HG03066 (cell line): Measurements from ENCODE around the gene EFS.
"Not testable (repeated sequence)": the region's sequence is repeated elsewhere in the genome, so short reads cannot be mapped to it uniquely, and the experiment has no call there.

ENCODE experiments used
- ATAC-seq: cut with Tn5 transposase; IDR thresholded peaks from one replicate; pipeline ENCODE4 v1.9.1; 2021; ENCODE audit warnings: low read depth; ENCODE audit not compliant: unreplicated experiment

EFS gene

DNA sequence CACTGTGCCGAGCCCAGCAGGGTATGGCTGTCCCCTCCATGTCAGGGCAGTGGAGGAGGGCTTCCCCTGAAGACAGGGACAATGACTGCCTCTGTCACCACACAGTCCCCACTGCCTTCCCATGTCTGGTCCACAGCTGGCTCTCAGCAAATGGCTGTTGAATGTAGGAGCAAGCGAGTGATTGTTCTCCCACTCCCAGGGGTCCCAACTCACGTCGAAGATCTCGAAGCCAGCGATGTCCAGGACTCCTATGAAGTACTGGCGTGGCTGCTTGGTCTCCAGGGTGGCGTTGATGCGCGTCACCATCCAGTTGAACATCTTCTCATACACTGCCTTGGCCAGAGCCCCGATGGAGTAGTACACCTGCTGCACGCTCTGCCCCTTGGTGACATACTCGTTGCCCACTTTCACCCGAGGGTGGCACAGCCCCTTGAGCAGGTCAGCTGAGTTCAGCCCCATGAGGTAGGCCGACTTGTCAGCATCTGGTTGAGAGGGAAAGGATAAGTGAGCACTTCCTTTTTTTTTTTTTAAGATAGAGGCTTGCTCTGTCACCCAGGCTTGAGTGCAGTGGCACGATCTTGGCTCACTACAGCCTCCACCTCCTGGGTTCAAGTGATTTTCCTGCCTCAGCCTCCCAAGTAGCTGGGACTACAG lies 35.7 kb upstream of the EFS start:
- not testable (repeated sequence) for ATAC-seq

DNA sequence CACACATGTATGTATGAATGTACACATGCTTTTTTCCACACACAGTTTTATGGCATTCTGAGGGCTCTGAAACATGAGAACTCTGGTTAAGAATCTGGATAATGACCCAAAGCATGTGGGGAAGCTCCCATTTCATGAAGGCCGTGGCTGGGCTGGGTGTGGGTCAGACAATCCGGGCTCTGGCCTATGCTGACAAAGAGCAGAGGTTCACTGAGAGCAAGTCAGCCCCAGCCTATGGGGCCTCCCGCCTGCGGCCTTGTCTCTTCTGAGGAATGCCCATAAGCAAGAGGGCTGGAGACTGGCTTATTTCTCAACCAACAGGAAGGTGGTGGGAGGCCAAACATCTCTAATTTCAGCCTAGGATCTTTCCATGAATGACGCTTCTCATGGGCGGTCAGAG lies 34.6 kb upstream of the EFS start:
- no peak for ATAC-seq

DNA sequence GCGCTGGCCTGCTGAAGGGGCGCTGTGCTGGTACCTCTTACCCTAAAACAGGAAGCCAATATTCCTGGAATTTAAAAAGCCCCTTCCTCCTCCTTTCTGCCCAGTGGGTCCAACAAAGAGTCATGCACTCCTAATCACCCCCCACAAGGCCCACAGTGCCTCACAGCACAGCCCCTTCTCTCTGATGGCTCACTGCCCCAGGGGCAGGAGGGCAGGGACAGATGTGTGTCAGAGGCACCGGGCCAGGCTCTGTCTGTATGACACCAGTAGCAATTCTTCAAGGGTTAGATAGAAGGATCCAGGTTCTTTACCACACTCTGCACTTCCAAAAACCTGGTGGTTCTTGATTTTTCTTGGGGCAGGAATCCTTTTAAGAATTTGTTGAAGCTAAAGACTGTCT lies 34.2 kb upstream of the EFS start:
- ATAC-seq = no peak

GRCh38 chr14:23398348-23398747 lies 33.4 kb upstream of the EFS start:
- no peak for ATAC-seq

- ATAC-seq = no peak
Observed at GRCh38 chr14:23396781-23397407, 31.9 kb upstream of the EFS start.

DNA sequence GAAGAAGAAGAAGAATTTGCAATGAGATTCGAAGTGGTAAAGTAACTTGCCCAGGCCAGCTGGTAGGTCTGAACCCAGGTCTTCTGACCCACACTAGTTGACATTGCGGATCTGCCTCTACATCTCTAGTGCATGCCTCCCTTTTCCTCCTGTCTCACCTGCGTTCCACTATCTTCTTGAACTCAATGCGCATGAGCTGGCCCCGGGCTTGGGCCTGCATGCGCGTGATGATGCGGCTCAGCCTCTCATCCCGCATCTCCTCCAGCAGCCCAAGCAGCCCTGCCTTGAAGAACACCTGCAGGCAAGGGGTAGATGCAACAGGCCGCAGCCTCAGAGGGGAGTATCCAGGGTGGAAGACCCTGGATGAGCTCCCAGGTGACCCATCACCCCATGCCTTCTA lies 31.2 kb upstream of the EFS start:
- ATAC-seq = no peak

DNA sequence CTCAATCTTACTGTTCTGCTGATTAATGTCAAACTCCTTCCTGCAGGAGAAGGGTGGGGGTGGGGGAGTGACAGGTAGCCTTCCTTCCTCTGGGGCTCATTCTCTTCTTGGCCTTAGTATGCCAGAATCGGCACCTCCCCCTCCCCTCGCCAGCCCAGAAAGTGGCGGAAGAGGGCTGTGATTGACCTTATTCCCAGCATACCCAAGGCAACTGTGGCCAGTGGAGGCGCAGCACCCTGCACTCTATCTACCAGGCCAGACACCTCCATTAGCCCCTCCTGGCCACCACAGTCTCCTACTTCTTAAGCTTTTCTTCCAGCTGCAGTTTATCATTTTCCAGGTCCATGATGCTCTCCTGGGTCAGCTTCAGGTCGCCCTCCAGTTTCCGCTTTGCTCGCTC lies 27.6 kb upstream of the EFS start:
- no peak for ATAC-seq

DNA sequence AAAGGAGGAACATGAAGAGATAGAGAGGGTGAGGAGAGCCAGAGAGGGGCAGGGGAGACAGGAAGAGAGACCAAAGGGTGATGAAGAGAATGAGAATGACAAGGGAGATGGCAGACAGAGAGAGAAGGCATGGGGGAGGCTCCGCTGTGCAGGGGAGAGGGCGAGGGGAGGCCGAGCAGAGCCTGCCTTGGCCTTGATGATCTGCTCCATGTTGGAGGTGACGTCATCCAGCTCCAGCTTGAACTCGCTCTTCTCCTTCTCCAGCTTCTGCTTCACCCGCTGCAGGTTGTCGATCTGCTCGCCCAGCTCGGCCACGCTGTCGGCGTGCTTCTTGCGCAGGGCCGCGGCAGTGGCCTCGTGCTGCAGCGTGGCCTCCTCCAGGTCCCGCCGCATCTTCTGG lies 24.9 kb upstream of the EFS start:
- ATAC-seq = not testable (repeated sequence)

- ATAC-seq = no peak
Observed at GRCh38 chr14:23389396-23389795, 24.4 kb upstream of the EFS start.

GRCh38 chr14:23388996-23389395 lies 24.0 kb upstream of the EFS start:
- no peak for ATAC-seq

GRCh38 chr14:23387916-23388882 lies 23.2 kb upstream of the EFS start:
- no peak for ATAC-seq

GRCh38 chr14:23386999-23387398 lies 22.0 kb upstream of the EFS start:
- ATAC-seq = no peak

DNA sequence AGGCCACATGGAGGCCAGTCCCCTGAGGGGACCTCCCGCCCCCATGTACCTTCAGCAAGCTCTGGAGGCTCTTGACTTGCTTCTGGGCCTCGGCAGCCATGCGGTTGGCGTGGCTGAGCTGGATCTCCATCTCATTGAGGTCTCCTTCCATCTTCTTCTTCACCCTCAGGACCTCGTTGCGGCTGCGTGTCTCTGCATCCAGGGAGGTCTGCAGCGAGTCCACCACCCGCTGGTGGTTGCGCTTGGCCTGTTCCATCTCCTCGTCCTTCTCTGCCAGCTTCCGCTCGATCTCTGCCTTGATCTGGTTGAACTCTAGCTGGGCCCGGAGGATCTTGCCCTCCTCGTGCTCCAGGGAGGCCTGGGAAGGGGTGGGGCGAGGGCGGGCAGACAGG lies 21.3 kb upstream of the EFS start:
- not testable (repeated sequence) for ATAC-seq

DNA sequence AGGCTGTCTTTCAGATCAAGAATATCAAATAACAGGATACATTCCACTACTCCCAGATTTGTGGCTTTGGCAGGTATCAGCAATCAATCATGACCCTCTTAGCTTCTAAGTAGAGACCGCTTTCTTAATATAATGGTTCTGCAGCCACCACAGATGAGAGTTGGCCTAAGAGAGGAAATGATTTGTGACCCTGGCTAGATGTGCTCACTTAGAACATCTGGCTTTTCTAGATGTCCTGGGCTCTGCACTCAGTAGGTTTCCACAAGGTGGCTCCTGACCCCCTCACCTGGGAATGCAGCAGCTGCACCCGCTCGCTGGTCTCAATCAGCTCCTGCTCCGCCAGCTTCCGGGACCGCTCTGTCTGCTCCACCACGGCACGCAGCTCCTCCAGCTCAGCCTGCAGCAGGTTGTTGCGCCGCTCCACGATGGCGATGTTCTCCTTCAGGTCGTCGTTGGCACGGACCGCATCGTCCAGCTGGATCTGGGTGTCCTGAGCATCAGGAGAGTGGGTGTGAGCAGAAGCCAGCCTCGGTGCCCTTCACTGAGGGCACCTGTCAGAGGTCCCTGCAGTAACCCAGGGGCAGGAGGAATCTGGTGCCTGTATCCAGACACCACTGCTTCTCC lies 20.8 kb upstream of the EFS start:
- ATAC-seq = no peak

GRCh38 chr14:23385244-23385641 lies 20.3 kb upstream of the EFS start:
- ATAC-seq = no peak

GRCh38 chr14:23384364-23385080 lies 19.6 kb upstream of the EFS start:
- ATAC-seq = no peak

DNA sequence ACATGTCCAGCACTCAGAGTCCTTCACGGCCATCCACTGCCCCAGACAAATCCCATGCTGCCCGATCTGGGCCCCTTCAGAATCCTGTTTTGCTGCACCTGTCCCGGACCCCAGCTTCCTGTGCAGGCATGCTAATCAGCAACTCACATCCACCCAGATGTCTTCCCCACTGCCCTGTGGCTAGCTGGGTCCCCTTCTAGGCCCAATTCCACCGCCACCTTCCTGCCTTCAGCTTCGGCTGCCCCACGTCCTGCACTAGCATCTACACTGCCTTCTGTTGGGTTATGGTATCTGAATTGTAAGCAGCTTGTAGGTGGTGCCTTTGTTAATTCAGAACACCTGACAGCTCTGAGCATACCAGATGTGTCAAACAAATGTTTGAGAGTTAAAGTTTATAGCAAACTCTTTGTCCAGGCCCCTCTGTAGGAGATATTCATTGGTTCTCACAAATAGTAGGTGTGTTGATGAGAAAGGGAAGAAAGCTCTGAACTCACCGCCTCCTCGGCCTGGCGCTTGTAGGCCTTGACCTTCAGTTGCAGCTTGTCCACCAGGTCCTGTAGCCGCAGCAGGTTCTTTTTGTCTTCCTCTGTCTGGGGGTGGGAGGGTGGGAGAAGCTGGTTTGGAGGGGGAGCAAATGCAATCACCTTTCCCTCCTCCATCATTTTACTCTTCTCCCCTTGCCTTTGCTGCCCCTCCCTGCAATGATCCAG lies 17.9 kb upstream of the EFS start:
- ATAC-seq = no peak

DNA sequence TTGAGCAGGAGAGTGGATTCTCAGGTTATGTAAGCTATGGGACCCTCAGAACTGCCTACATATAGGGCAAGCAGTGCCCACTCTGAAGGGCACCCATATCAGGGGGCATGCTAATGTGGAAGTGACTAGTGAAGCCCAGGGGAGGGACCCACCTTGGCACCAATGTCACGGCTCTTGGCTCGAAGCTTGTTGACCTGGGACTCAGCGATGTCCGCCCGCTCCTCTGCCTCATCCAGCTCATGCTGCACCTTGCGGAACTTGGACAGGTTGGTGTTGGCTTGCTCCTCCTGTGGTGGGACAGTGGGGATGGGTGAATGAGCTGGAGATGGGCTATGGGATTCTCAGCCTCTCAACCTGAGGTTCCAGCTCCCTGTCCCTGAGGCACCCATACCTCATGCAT lies 17.3 kb upstream of the EFS start:
- no peak for ATAC-seq

DNA sequence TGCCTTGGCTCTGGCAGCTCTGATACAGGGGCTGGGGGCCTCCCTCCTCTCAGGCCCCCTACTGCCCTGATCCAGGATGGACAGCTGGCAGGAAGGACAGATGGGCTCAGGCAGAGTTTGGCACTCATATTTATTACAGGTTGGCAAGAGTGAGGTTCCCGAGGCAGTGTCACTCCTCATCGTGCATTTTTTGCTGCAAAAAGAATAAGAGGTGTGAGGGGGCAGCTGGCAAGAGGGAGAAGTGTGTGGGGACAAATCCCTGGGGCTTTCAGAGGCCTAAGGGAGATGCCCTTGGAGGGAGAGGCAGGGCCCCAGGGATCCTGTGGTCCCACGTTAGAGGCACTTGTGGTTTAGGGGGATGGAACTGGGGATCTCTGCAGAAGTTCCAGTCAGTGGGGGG lies 16.9 kb upstream of the EFS start:
- no peak for ATAC-seq

DNA sequence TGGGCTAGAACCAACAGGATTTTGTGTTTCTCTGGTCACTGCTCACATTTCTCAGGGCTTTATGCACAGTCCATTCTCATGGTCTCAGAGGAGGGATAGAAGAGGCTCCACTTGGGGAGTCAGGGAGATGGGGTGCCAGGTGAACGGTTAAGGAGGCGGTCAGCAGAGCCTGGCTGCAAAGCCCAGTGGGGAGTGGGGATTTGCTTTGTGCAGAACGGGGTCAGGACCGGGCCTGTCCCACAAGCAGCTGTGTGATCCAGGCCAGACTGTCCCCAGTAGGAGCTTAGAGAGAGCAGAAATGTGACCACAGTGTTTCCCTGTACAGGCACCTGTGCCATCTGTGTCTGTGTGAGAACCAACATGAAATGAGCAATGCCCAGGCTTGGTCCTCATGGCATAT lies 16.0 kb upstream of the EFS start:
- ATAC-seq = no peak
